ENCODE measurements around the gene HP1BP3. TPM values are rescaled to one million over a fixed set of nuclear protein-coding genes. Genes with fewer than 3 reads are reported as not detected.
A peak's percentile ranks its signal among the peaks of the same experiment; 100 is the strongest.
"Not testable (repeated sequence)": the region's sequence is repeated elsewhere in the genome, so short reads cannot be mapped to it uniquely, and the experiment has no call there.

The HP1BP3 gene
- total and polyA plus RNA-seq, 12 donors: 54.4 to 148 (median 129) TPM

GRCh38 chr1:20721117-20722061, 65.7 kb downstream of the HP1BP3 start:
- no peak for DNase-seq

GRCh38 chr1:20720631-20721091, 66.4 kb downstream of the HP1BP3 start:
- ATAC-seq: no peak
- intact Hi-C loops (cut with DNase I): no loop called here
- no peak for DNase-seq
- no peak for TF ChIP-seq CTCF (IDR thresholded peaks at IDR 0.05)
- Histone ChIP-seq H3K9me3 (no peaks in the 10 kb centered on the region), H3K27ac (no peak overlapping the region), H3K36me3 (no peaks in the 10 kb centered on the region), H3K4me1 (peaks cover 0 to 10% (median 5%) of the 10 kb centered on the region in 9 donors), H3K4me3 (no peak overlapping the region), H3K27me3 (peaks cover 0 to 34% (median 18%) of the 10 kb centered on the region in 7 donors)
- WGBS, 2 donors: 87 to 88% methylated on average over 12 of the region's 12 CpGs

More at GRCh38 chr1:20721117-20722061, 65.7 kb downstream of the HP1BP3 start:
- no peak overlapping the region for H3K4me3 ChIP-seq
- TF ChIP-seq CTCF (IDR thresholded peaks at IDR 0.05): no peak
- H3K27me3 ChIP-seq: peaks cover 0 to 27% (median 11%) of the 10 kb centered on the region in 7 donors
- 92% methylated on average over 29 of the region's 29 CpGs for WGBS, 2 donors
- H3K4me1 ChIP-seq: peaks cover 0 to 10% (median 5%) of the 10 kb centered on the region in 9 donors
- no peak overlapping the region for H3K27ac ChIP-seq
- ATAC-seq: no peak
- H3K36me3 ChIP-seq: no peaks in the 10 kb centered on the region
- intact Hi-C loops (cut with DNase I): no loop called here
- no peaks in the 10 kb centered on the region for H3K9me3 ChIP-seq

GRCh38 chr1:20719871-20720620, 67.1 kb downstream of the HP1BP3 start:
- no peak overlapping the region for H3K27ac ChIP-seq
- H3K27me3 ChIP-seq: peaks cover 0 to 40% (median 20%) of the 10 kb centered on the region in 7 donors
- no peak for TF ChIP-seq CTCF (IDR thresholded peaks at IDR 0.05)
- no peak overlapping the region for H3K4me3 ChIP-seq
- no peaks in the 10 kb centered on the region for H3K9me3 ChIP-seq
- 80 to 84% methylated on average over 5 of the region's 5 CpGs for WGBS, 2 donors
- no peak for ATAC-seq
- intact Hi-C loops (cut with DNase I): no loop called here
- no peaks in the 10 kb centered on the region for H3K36me3 ChIP-seq
- peaks cover 0 to 10% (median 5%) of the 10 kb centered on the region in 9 donors for H3K4me1 ChIP-seq
- DNase-seq: no peak

GRCh38 chr1:20719261-20719660, 67.8 kb downstream of the HP1BP3 start:
- Histone ChIP-seq H3K27ac (no peak overlapping the region), H3K4me1 (peaks cover 0 to 10% (median 5%) of the 10 kb centered on the region in 9 donors), H3K4me3 (no peak overlapping the region), H3K36me3 (no peaks in the 10 kb centered on the region), H3K9me3 (no peaks in the 10 kb centered on the region), H3K27me3 (peaks cover 0 to 44% (median 20%) of the 10 kb centered on the region in 7 donors)
- TF ChIP-seq CTCF (IDR thresholded peaks at IDR 0.05): no peak
- intact Hi-C loops (cut with DNase I): no loop called here
- 88 to 92% methylated on average over 8 of the region's 8 CpGs for WGBS, 2 donors
- no peak for DNase-seq
- ATAC-seq: no peak

GRCh38 chr1:20718343-20718882, 68.7 kb downstream of the HP1BP3 start:
- peaks cover 0 to 10% (median 5%) of the 10 kb centered on the region in 9 donors for H3K4me1 ChIP-seq
- intact Hi-C loops (cut with DNase I); H3K36me3 ChIP-seq; H3K27ac ChIP-seq; DNase-seq; H3K9me3 ChIP-seq; ATAC-seq: not testable (repeated sequence)
- peaks cover 0 to 44% (median 20%) of the 10 kb centered on the region in 7 donors for H3K27me3 ChIP-seq
- 64 to 66% methylated on average over 17 of the region's 17 CpGs for WGBS, 2 donors
- peak overlapping the region in 8 of 10 donors; percentile 31 to 59 (median 48) for H3K4me3 ChIP-seq
